ENCODE measurements around the gene AIG1. TPM values are rescaled to one million over a fixed set of nuclear protein-coding genes. Genes with fewer than 3 reads are reported as not detected.

The AIG1 gene
- total and polyA plus RNA-seq, 2 of the 13 experiments (the other 11 are each of a cell fraction or from before 2014, with no cell fraction given): 115 to 197 TPM

GRCh38 chr6:143223895-143224294 lies 163.2 kb downstream of the AIG1 start (continued):
- no peak for TF ChIP-seq PRPF4 (IDR thresholded peaks at IDR 0.05; ENCODE audit: low read depth, low read length, poor library complexity, severe bottlenecking)
- no peak for TF ChIP-seq NFE2L2 (IDR thresholded peaks at IDR 0.05; ENCODE audit: low read length)
- no peak for TF ChIP-seq SMAD3 (CRISPR knock-in tag; IDR thresholded peaks at IDR 0.05)
- no peak for TF ChIP-seq ZNF382 (CRISPR knock-in tag; IDR thresholded peaks at IDR 0.05; ENCODE audit: borderline replicate concordance)
- TF ChIP-seq ZNF616 (CRISPR knock-in tag; IDR thresholded peaks at IDR 0.05; ENCODE audit: low read depth): no peak
- TF ChIP-seq GFI1 (CRISPR knock-in tag; IDR thresholded peaks at IDR 0.05; ENCODE audit: borderline replicate concordance): peak; percentile 79
- TF ChIP-seq KLF16 (CRISPR knock-in tag; IDR thresholded peaks at IDR 0.05): no peak
- TF ChIP-seq ZNF788 (CRISPR knock-in tag; IDR thresholded peaks at IDR 0.05; ENCODE audit: borderline replicate concordance): peak; percentile 55; the same call in 1 of the 2 replicates
- no peak for TF ChIP-seq SPEN (CRISPR knock-in tag; IDR thresholded peaks at IDR 0.05; ENCODE audit: low read depth)
- no peak for TF ChIP-seq RAD21 (CRISPR knock-in tag; IDR thresholded peaks at IDR 0.05)
- TF ChIP-seq SAFB2 (CRISPR knock-in tag; IDR thresholded peaks at IDR 0.05; ENCODE audit: borderline replicate concordance, low read depth): no peak
- TF ChIP-seq BATF2 (CRISPR knock-in tag; IDR thresholded peaks at IDR 0.05): no peak
- TF ChIP-seq TOE1 (CRISPR knock-in tag; IDR thresholded peaks at IDR 0.05): no peak
- TF ChIP-seq ZNF770 (CRISPR knock-in tag; IDR thresholded peaks at IDR 0.05): no peak
- peak; percentile 53; the same call in 1 of the 2 replicates for TF ChIP-seq RXRB (CRISPR knock-in tag; IDR thresholded peaks at IDR 0.05; ENCODE audit: borderline replicate concordance)
- TF ChIP-seq ZNF10 (CRISPR knock-in tag; IDR thresholded peaks at IDR 0.05; ENCODE audit: borderline replicate concordance, low read depth): no peak
- 0 out of 2 replicates have a peak, but pooled peaks have one; percentile 25 for TF ChIP-seq FOXP4 (CRISPR knock-in tag; IDR thresholded peaks at IDR 0.05)
- TF ChIP-seq FLYWCH1 (CRISPR knock-in tag; IDR thresholded peaks at IDR 0.05): no peak
- no peak for TF ChIP-seq MXD3 (CRISPR knock-in tag; IDR thresholded peaks at IDR 0.05)
- TF ChIP-seq JUND (CRISPR knock-in tag; IDR thresholded peaks at IDR 0.05): peak; percentile 82; the same call in 1 of the 2 replicates
- no peak for TF ChIP-seq PAF1 (CRISPR knock-in tag; IDR thresholded peaks at IDR 0.05)
- TF ChIP-seq ZNF678 (CRISPR knock-in tag; IDR thresholded peaks at IDR 0.05): no peak
- no peak for TF ChIP-seq ISX (CRISPR knock-in tag; conservative IDR thresholded peaks at IDR 0.05)
- TF ChIP-seq HNF4G (IDR thresholded peaks at IDR 0.05; ENCODE audit: borderline replicate concordance, low read depth, low read length): peak; percentile 89
- peak; percentile 76; the same call in 1 of the 2 replicates for TF ChIP-seq HNF4G (CRISPR knock-in tag; IDR thresholded peaks at IDR 0.05; ENCODE audit: borderline replicate concordance, low read depth)
- TF ChIP-seq ARHGAP35 (CRISPR knock-in tag; IDR thresholded peaks at IDR 0.05; ENCODE audit: borderline replicate concordance): no peak
- peak; percentile 39; the same call in 1 of the 2 replicates for TF ChIP-seq CCDC6 (CRISPR knock-in tag; IDR thresholded peaks at IDR 0.05)

Measured in HepG2 (cell line).